ENCODE measurements around the gene KANSL1. TPM values are rescaled to one million over a fixed set of nuclear protein-coding genes. Genes with fewer than 3 reads are reported as not detected.
"Not testable (repeated sequence)": the region's sequence is repeated elsewhere in the genome, so short reads cannot be mapped to it uniquely, and the experiment has no call there.

Gene KANSL1
- total RNA-seq, 3 donors from 2014 or later, result 80.2 to 107 (median 88.8) TPM

DNA sequence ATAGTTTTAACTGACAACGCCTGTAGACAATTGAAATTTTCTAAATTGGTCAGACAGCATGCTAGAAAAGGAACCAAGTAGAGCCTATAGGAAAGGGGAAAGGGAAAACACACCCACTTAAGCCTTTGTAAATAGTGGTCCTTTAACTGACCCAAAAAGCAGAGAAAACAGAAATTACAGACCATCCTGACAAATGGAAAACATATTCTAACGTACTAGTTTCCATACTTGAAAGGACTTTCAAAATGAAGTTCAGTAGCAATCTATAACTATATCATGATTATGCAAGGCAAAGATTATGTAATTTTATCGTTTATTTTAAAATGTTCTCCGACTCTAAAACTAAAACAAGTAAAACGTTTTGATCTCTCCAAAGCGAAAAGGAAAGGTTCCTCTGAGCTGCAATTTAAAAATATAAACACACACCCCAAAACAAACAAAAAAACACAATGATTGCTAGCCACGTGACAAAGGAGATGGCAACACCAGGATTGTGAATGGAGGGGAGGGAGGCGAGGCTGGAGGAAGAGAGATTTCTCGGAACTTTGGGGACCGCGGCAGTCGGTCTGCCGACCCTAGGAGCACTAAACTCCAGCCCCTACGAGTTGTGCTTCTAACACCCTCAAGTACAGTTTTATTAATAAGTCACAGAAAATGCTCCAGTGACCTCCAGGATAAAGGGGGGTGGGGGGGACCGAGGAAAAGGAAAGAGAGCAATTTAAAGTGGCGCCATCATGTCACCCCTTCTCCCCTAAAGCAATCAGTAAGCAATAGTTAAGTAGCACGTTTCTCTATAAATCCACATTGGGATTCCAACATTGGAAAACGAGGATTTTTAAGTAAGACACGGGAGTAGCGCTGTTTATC lies 1.7 kb downstream of the KANSL1 start:
- DNase-seq, result peak in 1 of 3 donors; percentile 65
- Histone ChIP-seq H3K9me3 (no peaks in the 10 kb centered on the region), H3K36me3 (ENCODE audit: low read depth) (no peaks in the 10 kb centered on the region), H3K4me3 (peak overlapping the region; percentile 94), H3K4me1 (ENCODE audit: low read depth) (peaks cover 19% of the 10 kb centered on the region)
- ATAC-seq, result no peak
- intact Hi-C loops (cut with DNase I, micrococcal nuclease), result loop anchor here in 1 of 2 donors (10.0 kb wide), 1 partner anchor 147 kb away; no protein-coding TSS in a partner anchor
- TF ChIP-seq CTCF (IDR thresholded peaks at IDR 0.05), result no peak

- H3K36me3 ChIP-seq (ENCODE audit: low read depth), result no peaks in the 10 kb centered on the region
- H3K4me3 ChIP-seq, result no peak overlapping the region
- no peak for DNase-seq
- ATAC-seq, result no peak
- intact Hi-C loops (cut with DNase I, micrococcal nuclease), result loop anchor here in 1 of 2 donors (10.0 kb wide), 1 partner anchor 146 kb away; no protein-coding TSS in a partner anchor
- peaks cover 20% of the 10 kb centered on the region for H3K4me1 ChIP-seq (ENCODE audit: low read depth)
- no peak for TF ChIP-seq CTCF (IDR thresholded peaks at IDR 0.05)
- H3K9me3 ChIP-seq, result no peaks in the 10 kb centered on the region
These were observed 2.5 kb downstream of the KANSL1 start for GRCh38 chr17:46190763-46191162.

DNA sequence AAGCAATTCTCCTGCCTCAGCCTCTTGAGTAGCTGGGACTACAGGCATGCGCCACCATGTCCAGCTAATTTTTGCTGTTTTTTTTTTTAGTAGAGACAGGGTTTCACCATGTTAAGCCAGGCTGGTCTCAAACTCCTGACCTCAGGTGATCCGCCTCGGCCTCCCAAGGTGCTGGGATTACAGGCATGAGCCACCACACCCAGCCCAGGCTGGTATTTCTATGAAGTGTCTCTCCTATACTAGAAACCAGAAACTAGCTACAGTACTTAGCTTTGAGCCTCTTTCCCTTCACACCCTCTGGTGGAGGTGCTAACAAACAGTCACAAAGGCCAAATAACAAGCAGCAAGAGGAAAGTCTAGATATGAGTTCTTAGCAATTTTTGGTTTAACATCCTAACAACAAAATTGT lies 6.4 kb downstream of the KANSL1 start:
- intact Hi-C loops (cut with DNase I, micrococcal nuclease); H3K36me3 ChIP-seq (ENCODE audit: low read depth); H3K9me3 ChIP-seq; H3K4me3 ChIP-seq: not testable (repeated sequence)
- peaks cover 34% of the 10 kb centered on the region for H3K4me1 ChIP-seq (ENCODE audit: low read depth)
- ATAC-seq (peak; percentile 74), DNase-seq (peak in 1 of 3 donors; percentile 46)

DNA sequence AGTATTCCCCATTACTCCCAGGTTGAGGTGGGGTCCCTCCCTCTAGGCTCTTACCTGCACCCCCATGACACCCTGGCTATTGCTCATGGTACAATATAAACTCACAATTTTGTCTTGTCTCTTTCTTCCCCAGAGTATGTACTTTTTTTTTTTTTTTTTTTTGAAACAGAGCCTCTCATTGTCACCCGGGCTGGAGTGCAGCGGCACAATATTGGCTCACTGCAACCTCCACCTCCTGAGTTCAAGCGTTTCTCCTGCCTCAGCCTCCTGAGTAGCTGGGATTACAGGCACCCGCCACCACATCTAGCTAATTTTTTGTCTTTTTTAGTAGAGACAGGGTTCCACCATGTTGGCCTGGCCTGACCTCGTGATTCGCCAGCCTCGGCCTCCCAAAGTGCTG lies 8.5 kb downstream of the KANSL1 start:
- no peaks in the 10 kb centered on the region for H3K9me3 ChIP-seq
- peaks cover 25% of the 10 kb centered on the region for H3K4me1 ChIP-seq (ENCODE audit: low read depth)
- no peaks in the 10 kb centered on the region for H3K36me3 ChIP-seq (ENCODE audit: low read depth)
- no peak for ATAC-seq
- H3K4me3 ChIP-seq, result no peak overlapping the region
- no peak for TF ChIP-seq CTCF (IDR thresholded peaks at IDR 0.05)
- intact Hi-C loops (cut with DNase I, micrococcal nuclease), result no loop called here
- DNase-seq, result peak in 1 of 3 donors; percentile 41

- peak in 1 of 3 donors; percentile 34 for DNase-seq
- H3K4me1 ChIP-seq (ENCODE audit: low read depth), result peaks cover 32% of the 10 kb centered on the region
- H3K4me3 ChIP-seq; ATAC-seq; H3K36me3 ChIP-seq (ENCODE audit: low read depth); intact Hi-C loops (cut with DNase I, micrococcal nuclease); H3K9me3 ChIP-seq: not testable (repeated sequence)
These were observed 9.8 kb downstream of the KANSL1 start for GRCh38 chr17:46183383-46183782.

- Histone ChIP-seq H3K36me3 (ENCODE audit: low read depth) (no peaks in the 10 kb centered on the region), H3K4me3 (no peak overlapping the region), H3K4me1 (ENCODE audit: low read depth) (peaks cover 34% of the 10 kb centered on the region), H3K9me3 (no peaks in the 10 kb centered on the region)
- DNase-seq, result peak in 1 of 3 donors; percentile 18
- ATAC-seq, result no peak
- intact Hi-C loops (cut with DNase I, micrococcal nuclease), result no loop called here
- TF ChIP-seq CTCF (IDR thresholded peaks at IDR 0.05), result no peak
These were observed 10.3 kb downstream of the KANSL1 start for GRCh38 chr17:46182961-46183360.
